Measurements from ENCODE around the gene FOXP1.

- TF ChIP-seq, protein P1, sequence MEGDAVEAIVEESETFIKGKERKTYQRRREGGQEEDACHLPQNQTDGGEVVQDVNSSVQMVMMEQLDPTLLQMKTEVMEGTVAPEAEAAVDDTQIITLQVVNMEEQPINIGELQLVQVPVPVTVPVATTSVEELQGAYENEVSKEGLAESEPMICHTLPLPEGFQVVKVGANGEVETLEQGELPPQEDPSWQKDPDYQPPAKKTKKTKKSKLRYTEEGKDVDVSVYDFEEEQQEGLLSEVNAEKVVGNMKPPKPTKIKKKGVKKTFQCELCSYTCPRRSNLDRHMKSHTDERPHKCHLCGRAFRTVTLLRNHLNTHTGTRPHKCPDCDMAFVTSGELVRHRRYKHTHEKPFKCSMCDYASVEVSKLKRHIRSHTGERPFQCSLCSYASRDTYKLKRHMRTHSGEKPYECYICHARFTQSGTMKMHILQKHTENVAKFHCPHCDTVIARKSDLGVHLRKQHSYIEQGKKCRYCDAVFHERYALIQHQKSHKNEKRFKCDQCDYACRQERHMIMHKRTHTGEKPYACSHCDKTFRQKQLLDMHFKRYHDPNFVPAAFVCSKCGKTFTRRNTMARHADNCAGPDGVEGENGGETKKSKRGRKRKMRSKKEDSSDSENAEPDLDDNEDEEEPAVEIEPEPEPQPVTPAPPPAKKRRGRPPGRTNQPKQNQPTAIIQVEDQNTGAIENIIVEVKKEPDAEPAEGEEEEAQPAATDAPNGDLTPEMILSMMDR (IDR thresholded peaks at IDR 0.05; ENCODE audit: insufficient read depth, low read length, poor library complexity, severe bottlenecking) = no peak
- no peak for TF ChIP-seq EZH2phosphoT487 (conservative IDR thresholded peaks at IDR 0.05; ENCODE audit: low read length)
Measured at GRCh38 chr3:71300951-71301393, 282.6 kb downstream of the FOXP1 start.

All from SU-DHL-6 (cell line).